Breast epithelium (tissue), 3 donors: ENCODE measurements around the gene SUPT6H.

ENCODE experiments used
- CTCF ChIP-seq, 3 donors: fragments of 450-650 bp; IDR thresholded peaks; one replicate each; pipeline ENCODE4 v1.5.1; 2016 to 2017; ENCODE audit warnings: antibody characterized with exemption in 3 of 3, mild to moderate bottlenecking in 3 of 3, moderate library complexity in 3 of 3
- POLR2AphosphoS5 ChIP-seq, 3 donors: sonication (generic); formaldehyde crosslinking; IDR thresholded peaks; one replicate each; pipeline ENCODE4 v1.6.1; 2017; ENCODE audit warnings: antibody characterized with exemption in 3 of 3

GRCh38 chr17:28749516-28750177 is 87.6 kb downstream of the SUPT6H start:
- TF ChIP-seq POLR2AphosphoS5 (IDR thresholded peaks at IDR 0.05) (no peak), CTCF (IDR thresholded peaks at IDR 0.05) (no peak)
